GM19452 (cell line): Measurements from ENCODE around the gene CCL3.

Experiments
- ATAC-seq: cut with Tn5 transposase; IDR thresholded peaks from one replicate; pipeline ENCODE4 v1.9.1; 2021; ENCODE audit not compliant: unreplicated experiment

The CCL3 gene

GRCh38 chr17:36055921-36056520 lies 33.9 kb downstream of the CCL3 start:
- no peak for ATAC-seq

DNA sequence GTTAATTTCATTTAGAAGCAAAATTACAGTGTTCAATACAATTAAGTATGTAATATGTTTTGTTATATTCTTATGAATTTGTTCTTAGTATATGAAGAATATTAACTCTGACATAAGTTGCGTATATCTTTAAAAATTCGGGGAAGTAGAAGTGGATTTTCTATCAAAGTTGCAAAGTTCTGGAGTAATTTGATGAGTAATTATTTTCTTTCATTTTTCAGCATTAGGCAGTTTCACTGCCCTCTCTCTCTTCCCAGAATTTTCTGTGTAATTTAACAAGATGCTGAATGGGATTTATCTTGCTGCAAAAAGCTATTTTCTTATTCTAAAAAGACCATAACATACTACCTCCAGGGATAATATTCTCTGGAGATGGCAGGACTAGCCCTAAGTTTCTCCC lies 34.8 kb downstream of the CCL3 start:
- no peak for ATAC-seq

DNA sequence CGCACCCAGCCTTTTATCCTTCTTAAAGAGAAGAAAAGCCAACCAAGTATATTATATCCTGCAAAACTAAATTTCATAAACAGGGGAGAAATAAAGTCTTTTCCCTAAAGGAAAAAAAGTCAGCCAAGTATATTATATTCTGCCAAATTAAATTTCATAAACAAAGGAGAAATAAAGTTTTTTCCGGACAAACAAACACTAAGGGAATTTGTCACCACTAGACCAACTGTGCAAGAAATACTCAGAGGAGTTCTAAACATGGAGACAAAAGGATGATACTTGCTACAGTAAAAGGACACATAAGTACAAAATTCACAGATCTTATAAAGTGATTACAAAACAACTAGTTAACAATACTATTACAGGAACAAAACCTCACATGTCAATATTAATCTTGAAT lies 40.3 kb downstream of the CCL3 start:
- no peak for ATAC-seq

DNA sequence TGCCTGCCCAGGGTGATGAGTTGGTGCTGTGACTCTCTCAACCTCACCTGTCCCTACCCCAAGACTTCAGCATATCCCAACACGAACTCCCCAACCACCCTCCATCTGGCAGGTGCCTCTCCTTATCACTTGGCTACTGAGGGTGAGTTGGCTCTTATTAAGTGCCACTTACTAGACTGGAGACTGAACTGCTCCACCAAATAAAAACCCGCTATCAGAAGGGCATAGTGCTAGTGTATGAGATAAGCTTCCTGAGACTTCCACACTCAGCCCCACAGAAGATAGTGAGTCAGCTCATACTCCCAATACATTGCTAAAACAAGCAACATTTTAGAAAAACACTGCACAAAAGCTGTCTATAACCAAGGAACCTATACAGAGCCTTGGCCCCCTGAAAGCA lies 41.9 kb downstream of the CCL3 start:
- no peak for ATAC-seq
